Astrocyte (in vitro differentiated cells and primary cell): ENCODE measurements around the gene LMBRD1. TPM values are rescaled to one million over a fixed set of nuclear protein-coding genes. Genes with fewer than 3 reads are reported as not detected.
A peak's percentile ranks its signal among the peaks of the same experiment; 100 is the strongest.

Experiments used
- DNase-seq: peaks from one replicate; pipeline ENCODE4 v3.0.0-alpha.2; 2010; ENCODE audit warnings: low read depth
- FAIRE-seq: peaks from 2 replicates; lab custom pipeline; 2011; peaks lifted over from hg19 to GRCh38; lab: Jason Lieb, UNC
- H2AFZ ChIP-seq: 2 replicates; pipeline ENCODE4 v1.6.0; 2012; ENCODE audit warnings: low read depth, low read length, inconsistent platforms
- H3K27ac ChIP-seq: 2 replicates; pipeline ENCODE4 v1.5.1; 2011; ENCODE audit warnings: low read depth, low read length, inconsistent platforms
- H3K27me3 ChIP-seq: 2 replicates; pipeline ENCODE4 v1.6.0; 2011; ENCODE audit warnings: low read length, inconsistent platforms; ENCODE audit not compliant: insufficient read depth
- H3K36me3 ChIP-seq: 2 replicates; pipeline ENCODE4 v1.5.1; 2011; ENCODE audit warnings: low read length, inconsistent platforms; ENCODE audit not compliant: insufficient read depth
- H3K4me1 ChIP-seq: 2 replicates; pipeline ENCODE4 v1.5.1; 2011; ENCODE audit warnings: low read length, inconsistent platforms; ENCODE audit not compliant: insufficient read depth
- H3K4me2 ChIP-seq: 2 replicates; pipeline ENCODE4 v1.6.0; 2012; ENCODE audit warnings: low read length, inconsistent platforms
- H3K4me3 ChIP-seq: 2 replicates; pipeline ENCODE4 v1.5.1; 2011; ENCODE audit warnings: low read depth, mild to moderate bottlenecking, low read length, inconsistent platforms; ENCODE audit not compliant: insufficient read depth
- H3K79me2 ChIP-seq: 2 replicates; pipeline ENCODE4 v1.6.0; 2012; ENCODE audit warnings: mild to moderate bottlenecking, low read length, inconsistent platforms; ENCODE audit not compliant: insufficient read depth
- H3K9ac ChIP-seq: 2 replicates; pipeline ENCODE4 v1.6.0; 2012; ENCODE audit warnings: mild to moderate bottlenecking, low read length, inconsistent platforms
- H3K9me3 ChIP-seq: 2 replicates; pipeline ENCODE4 v1.5.1; 2012; ENCODE audit warnings: low read depth, mild to moderate bottlenecking, low read length, inconsistent platforms; ENCODE audit not compliant: insufficient read depth
- H4K20me1 ChIP-seq: 2 replicates; pipeline ENCODE4 v1.6.0; 2012; ENCODE audit warnings: low read length, inconsistent platforms; ENCODE audit not compliant: insufficient read depth
- H3K27ac Mint-ChIP-seq: one replicate; pipeline ENCODE4 v1.8.0; 2021; ENCODE audit warnings: mild to moderate bottlenecking, mixed read lengths; ENCODE audit not compliant: unreplicated experiment
- H3K27me3 Mint-ChIP-seq: one replicate; pipeline ENCODE4 v1.8.0; 2021; ENCODE audit warnings: low read depth, mixed read lengths; ENCODE audit not compliant: unreplicated experiment
- H3K36me3 Mint-ChIP-seq: one replicate; pipeline ENCODE4 v1.8.0; 2021; ENCODE audit warnings: low read depth, mixed read lengths; ENCODE audit not compliant: unreplicated experiment
- H3K4me1 Mint-ChIP-seq: one replicate; pipeline ENCODE4 v1.8.0; 2021; ENCODE audit warnings: low read depth, mixed read lengths; ENCODE audit not compliant: unreplicated experiment
- H3K4me3 Mint-ChIP-seq: one replicate; pipeline ENCODE4 v1.8.0; 2021; ENCODE audit warnings: mild to moderate bottlenecking, moderate library complexity, mixed read lengths; ENCODE audit not compliant: unreplicated experiment
- H3K9me3 Mint-ChIP-seq: one replicate; pipeline ENCODE4 v1.8.0; 2021; ENCODE audit warnings: mild to moderate bottlenecking, mixed read lengths; ENCODE audit not compliant: unreplicated experiment
- EZH2 ChIP-seq: IDR thresholded peaks from 2 replicates; pipeline ENCODE4 v1.6.1; 2012; ENCODE audit warnings: mild to moderate bottlenecking, low read length, inconsistent platforms; ENCODE audit not compliant: insufficient read depth
- total RNA-seq: library from RNA; stranded (reverse); gene quantifications from 2 replicates; pipeline ENCODE4 v1.2.1, GENCODE V29; 2021
- TF ChIP-seq, protein P1 (sequence below): IDR thresholded peaks from 2 replicates; pipeline ENCODE4 v1.5.1; 2011; ENCODE audit warnings: low read depth, mild to moderate bottlenecking, inconsistent platforms, low read length, moderate library complexity; ENCODE audit not compliant: insufficient read depth

Gene LMBRD1
- total RNA-seq, 1 donor from 2014 or later, result 22.0 TPM

DNA sequence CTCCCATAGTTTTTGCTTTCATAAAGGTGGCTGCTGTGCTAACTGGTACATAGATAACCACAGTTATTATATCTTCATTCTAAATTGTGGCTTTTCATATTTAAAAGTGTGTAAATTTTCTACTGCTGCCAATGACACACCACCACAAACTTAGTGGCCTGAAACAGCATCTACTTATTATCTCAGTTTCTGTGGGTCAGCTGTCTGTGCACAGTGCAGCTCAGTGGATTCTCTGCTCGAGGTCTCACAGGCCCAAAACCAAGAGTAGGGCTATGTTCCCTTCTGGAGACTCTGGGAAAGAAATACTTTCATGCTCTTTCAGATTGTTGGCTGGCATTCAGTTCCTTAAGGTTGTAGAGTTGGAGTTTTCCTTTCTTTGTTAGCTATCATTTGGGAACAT lies 90.1 kb downstream of the LMBRD1 start:
- Histone ChIP-seq H3K4me2 (no peak overlapping the region), H3K9me3 (no peaks in the 10 kb centered on the region), H3K36me3 (no peaks in the 10 kb centered on the region), H3K4me3 (no peak overlapping the region), H3K79me2 (no peaks in the 10 kb centered on the region), H2AFZ (no peak overlapping the region), H3K4me1 (no peaks in the 10 kb centered on the region), H3K27me3 (no peaks in the 10 kb centered on the region), H4K20me1 (no peaks in the 10 kb centered on the region), H3K27ac (no peak overlapping the region), H3K9ac (no peak overlapping the region)
- no peak overlapping the region for H3K4me3 Mint-ChIP-seq
- H3K27me3 Mint-ChIP-seq, result no peaks in the 10 kb centered on the region
- FAIRE-seq (no peak), DNase-seq (no peak)
- H3K36me3 Mint-ChIP-seq, result peaks cover 3% of the 10 kb centered on the region
- no peaks in the 10 kb centered on the region for H3K9me3 Mint-ChIP-seq
- no peak for TF ChIP-seq EZH2
- TF ChIP-seq, protein P1, sequence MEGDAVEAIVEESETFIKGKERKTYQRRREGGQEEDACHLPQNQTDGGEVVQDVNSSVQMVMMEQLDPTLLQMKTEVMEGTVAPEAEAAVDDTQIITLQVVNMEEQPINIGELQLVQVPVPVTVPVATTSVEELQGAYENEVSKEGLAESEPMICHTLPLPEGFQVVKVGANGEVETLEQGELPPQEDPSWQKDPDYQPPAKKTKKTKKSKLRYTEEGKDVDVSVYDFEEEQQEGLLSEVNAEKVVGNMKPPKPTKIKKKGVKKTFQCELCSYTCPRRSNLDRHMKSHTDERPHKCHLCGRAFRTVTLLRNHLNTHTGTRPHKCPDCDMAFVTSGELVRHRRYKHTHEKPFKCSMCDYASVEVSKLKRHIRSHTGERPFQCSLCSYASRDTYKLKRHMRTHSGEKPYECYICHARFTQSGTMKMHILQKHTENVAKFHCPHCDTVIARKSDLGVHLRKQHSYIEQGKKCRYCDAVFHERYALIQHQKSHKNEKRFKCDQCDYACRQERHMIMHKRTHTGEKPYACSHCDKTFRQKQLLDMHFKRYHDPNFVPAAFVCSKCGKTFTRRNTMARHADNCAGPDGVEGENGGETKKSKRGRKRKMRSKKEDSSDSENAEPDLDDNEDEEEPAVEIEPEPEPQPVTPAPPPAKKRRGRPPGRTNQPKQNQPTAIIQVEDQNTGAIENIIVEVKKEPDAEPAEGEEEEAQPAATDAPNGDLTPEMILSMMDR, result no peak
- no peak overlapping the region for H3K27ac Mint-ChIP-seq
- H3K4me1 Mint-ChIP-seq, result peaks cover 3% of the 10 kb centered on the region

DNA sequence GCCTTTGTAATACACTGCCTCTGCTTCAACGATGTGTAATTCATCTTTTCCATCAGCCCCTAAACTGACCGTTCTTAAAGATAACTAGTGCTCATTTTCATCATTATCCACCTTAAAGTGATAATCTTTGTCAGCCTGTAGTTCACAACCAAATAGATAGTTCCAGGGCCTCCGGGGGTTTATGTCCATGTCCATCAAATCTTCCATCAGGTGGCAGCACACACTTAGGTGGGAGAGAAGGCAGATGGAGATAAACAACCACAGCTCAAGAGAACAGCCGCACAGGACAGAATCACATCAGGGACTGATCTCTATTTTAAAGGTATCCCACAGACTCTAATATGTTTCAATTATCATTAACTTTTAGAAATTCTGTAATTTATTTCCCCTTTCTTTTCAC lies 90.9 kb downstream of the LMBRD1 start:
- Histone ChIP-seq H3K4me1 (no peaks in the 10 kb centered on the region), H3K27me3 (no peaks in the 10 kb centered on the region), H2AFZ (no peak overlapping the region), H3K9ac (no peak overlapping the region), H4K20me1 (no peaks in the 10 kb centered on the region), H3K4me3 (no peak overlapping the region), H3K4me2 (no peak overlapping the region), H3K9me3 (no peaks in the 10 kb centered on the region), H3K79me2 (no peaks in the 10 kb centered on the region), H3K36me3 (no peaks in the 10 kb centered on the region), H3K27ac (no peak overlapping the region)
- no peak overlapping the region for H3K4me3 Mint-ChIP-seq
- H3K27ac Mint-ChIP-seq, result no peak overlapping the region
- H3K4me1 Mint-ChIP-seq, result peaks cover 3% of the 10 kb centered on the region
- FAIRE-seq (no peak), DNase-seq (no peak)
- peaks cover 3% of the 10 kb centered on the region for H3K36me3 Mint-ChIP-seq
- no peak for TF ChIP-seq EZH2
- TF ChIP-seq, protein P1, result no peak
- no peaks in the 10 kb centered on the region for H3K9me3 Mint-ChIP-seq
- H3K27me3 Mint-ChIP-seq, result no peaks in the 10 kb centered on the region

DNA sequence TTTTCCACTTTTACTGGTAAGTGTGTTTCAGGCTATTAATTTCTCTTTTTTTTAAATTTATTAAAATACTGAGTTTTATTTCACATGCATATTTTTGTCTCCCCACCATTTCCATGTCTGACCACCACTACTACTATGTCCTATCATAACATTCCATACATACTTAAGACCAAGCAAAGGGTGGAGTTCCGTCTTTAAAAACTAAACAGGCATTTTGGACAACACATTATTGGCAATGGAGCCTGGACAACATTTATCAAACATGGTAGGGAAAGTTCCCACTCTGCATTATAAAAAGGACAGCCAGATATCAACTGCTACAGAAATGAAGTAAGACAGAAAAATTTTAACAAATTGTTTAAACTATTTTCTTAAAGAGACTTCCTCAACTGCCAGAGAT lies 91.9 kb downstream of the LMBRD1 start:
- DNase-seq (peak; percentile 53), FAIRE-seq (no peak)
- Mint-ChIP-seq H3K36me3 (peaks cover 3% of the 10 kb centered on the region), H3K4me1 (peaks cover 3% of the 10 kb centered on the region), H3K4me3 (no peak overlapping the region), H3K27me3 (no peaks in the 10 kb centered on the region), H3K27ac (no peak overlapping the region), H3K9me3 (no peaks in the 10 kb centered on the region)
- no peaks in the 10 kb centered on the region for H3K27me3 ChIP-seq
- H3K36me3 ChIP-seq, result no peaks in the 10 kb centered on the region
- no peaks in the 10 kb centered on the region for H3K4me1 ChIP-seq
- no peak overlapping the region for H3K4me3 ChIP-seq
- no peak overlapping the region for H3K27ac ChIP-seq
- H2AFZ ChIP-seq, result no peak overlapping the region
- H4K20me1 ChIP-seq, result no peaks in the 10 kb centered on the region
- H3K79me2 ChIP-seq, result no peaks in the 10 kb centered on the region
- TF ChIP-seq, protein P1, result no peak
- no peak for TF ChIP-seq EZH2
- H3K4me2 ChIP-seq, result peak overlapping the region; percentile 49
- H3K9ac ChIP-seq, result no peak overlapping the region
- H3K9me3 ChIP-seq, result no peaks in the 10 kb centered on the region
